ENCODE results near the gene WIZ. TPM values are rescaled to one million over a fixed set of nuclear protein-coding genes. Genes with fewer than 3 reads are reported as not detected.

WIZ gene
- 41.1 TPM for total RNA-seq

DNA sequence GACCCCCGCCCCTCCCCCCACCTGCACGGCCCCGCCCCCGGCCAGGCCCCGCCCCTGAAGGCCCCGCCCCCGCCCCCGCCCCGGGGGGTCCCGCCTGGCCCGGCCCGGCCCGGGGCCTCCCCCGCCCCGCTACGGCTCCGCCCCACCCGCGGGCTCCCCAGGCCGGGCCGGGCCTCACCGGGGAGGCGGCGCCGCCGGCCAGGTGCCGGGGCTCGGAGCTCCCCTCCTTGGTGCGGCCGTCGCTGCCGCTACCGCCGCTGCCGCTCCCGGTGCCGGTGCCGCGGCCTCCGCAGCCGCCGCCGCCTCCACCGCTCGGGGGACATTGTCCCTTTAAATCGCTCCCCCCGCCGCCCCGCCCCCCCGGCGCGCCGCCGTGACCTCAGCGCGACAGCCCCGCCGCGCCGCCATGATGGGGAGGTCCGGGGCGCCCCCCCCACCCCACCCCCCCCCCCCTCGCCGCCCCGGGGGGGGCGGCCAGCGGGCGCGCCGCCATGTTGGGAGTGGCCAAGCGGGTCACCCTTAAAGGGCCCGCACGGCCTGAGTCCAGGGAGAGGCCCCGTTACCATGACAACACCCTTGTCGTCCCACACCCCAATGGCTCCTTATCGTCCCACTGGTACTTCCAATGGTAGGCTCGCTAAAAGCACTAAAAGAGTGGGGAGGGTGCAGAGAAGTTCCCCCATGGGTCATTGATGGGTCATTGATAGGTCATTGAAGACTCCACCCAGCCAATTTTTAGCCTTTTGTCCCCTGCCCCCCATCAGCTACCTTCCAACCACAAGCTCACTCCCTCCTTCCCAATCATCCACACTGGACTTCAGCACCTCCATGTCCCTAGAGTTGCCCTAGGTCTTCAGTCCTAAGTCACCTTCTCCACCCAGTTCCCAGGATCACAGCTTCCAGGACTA is at the start of gene WIZ:
WIZ (minus strand) TSS at position 337 of the 908 bp plus-strand sequence. CDS start 1,649 bp downstream, outside the sequence.

DNA sequence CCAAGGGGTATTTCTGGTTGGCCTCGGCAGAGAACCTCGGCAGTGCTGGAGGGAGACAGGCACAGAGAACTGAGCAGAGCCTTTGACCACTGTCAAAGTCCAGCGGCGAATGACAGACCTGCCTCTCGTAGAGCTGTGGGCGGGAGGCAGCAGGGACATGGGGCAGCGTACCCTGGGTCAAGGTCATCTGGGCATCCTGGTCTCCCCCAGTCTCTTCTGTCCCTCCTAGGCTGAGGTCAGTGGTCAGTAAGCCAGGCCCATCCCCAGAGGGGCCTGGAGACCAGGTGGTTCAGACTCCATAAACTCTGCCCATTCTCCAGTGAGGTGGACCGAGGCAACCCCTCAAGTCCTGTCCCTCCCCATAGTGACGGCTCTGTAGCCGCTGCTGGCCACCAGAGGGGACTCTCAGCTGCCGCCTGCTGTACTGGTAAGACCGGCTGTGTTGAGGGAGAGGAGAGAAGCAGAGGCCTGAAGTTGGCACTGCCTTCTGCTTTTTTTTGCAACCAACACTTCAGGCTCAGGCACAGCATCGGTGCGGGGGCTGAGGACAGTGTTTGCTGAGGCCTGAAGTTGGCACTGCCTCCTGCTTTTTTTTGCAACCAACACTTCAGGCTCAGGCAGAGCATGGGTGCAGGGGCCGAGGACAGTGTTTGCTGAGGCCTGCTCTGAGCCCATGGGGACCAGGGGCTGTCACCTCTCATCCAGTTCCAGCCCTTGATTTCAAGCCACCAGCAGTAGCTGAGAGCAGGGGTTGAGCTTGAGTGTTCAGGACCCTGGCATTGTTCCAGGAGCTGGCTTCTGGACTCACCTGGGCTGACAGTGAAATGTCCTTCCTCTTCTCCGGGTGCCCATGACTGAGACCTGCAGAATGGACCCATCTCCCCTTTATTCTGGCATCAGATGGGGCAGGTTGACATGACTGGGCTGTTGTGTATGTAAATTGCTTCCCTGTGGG is 29.9 kb upstream of the WIZ start, which contains the start of gene PGLYRP2:
PGLYRP2 (minus strand) TSS at position 111 of the 955 bp plus-strand sequence. CDS start 130 bp downstream, outside the sequence.

GRCh38 chr19:15464394-15465385 is 14.9 kb upstream of the WIZ start, which contains the start of gene RASAL3:
TSS of gene RASAL3 (minus strand) at chr19:15464544. CDS start at chr19:15464358, 186 bp downstream.

GRCh38 chr19:15418579-15419412 is 31.0 kb downstream of the WIZ start, which contains the start of gene AKAP8L:
TSS of gene AKAP8L (minus strand) at chr19:15418988. CDS start at chr19:15418923, 65 bp downstream.

DNA sequence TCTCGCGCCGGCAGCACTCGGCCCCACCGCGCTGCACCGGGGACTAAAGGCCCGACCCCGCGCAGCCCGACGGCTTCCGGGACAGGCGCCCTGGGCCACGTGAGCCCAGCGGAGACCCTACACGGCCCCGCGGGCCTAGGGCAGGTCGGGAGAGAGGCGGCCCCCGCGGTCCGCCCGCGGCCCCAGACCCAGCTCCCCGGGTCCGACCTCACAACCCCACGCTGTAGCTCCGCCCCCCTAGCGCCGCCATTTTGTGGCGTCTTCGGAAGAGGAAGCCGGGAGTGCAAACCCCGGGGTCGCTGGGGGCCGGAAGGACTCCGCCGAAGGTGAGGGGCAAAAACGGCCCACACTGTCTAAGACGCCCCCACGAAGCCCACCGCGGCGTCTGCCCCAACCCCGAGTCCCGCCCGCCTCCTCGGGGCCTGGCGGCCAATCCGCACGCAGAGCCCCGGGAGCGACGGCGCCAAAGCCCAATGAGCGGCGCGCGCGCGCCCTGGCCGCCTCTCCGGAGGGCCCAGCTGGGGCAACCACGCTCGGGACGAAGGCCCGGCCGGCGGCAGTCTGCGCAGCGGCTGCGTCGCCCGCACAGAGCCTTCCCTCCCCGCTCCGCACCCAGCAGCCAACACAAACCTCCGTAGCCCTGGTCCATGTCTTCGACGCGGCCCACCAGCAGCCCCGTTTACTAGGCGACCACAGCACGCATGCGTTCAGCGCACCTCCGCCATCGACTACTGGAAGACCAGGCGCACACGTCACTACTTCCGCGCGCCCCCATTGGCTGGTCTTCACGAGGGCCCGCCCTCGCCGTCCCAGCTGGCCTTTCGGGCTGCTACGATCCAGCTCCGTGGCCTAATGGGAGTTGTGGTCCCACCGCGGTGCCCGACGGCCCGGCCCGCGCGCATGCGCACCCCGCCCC is 70.4 kb downstream of the WIZ start, which contains the start of gene AKAP8:
AKAP8 (minus strand) TSS at position 705 of the 916 bp plus-strand sequence; CDS start at position 649, 56 bp downstream.

Small RNA genes lying within 50 kb of the gene (small RNA-seq; reads per million reads assigned to genes)
- not detected for gene MIR1470 (ENCODE audit: low replicate concordance)

Other genes with a start within 250 kb of the WIZ start
- 156 TPM for gene NOTCH3, start 249.0 kb downstream of the WIZ start, total RNA-seq
- 3.0 TPM for gene EPHX3, start 217.5 kb downstream of the WIZ start, total RNA-seq
- gene BRD4, start 117.4 kb downstream of the WIZ start, total RNA-seq = 48.8 TPM
- gene AKAP8, start 70.2 kb downstream of the WIZ start, total RNA-seq = 33.9 TPM
- 114 TPM for gene AKAP8L, start 31.0 kb downstream of the WIZ start, total RNA-seq
- 1.9 TPM for gene RASAL3, start 14.6 kb upstream of the WIZ start, total RNA-seq
- gene PGLYRP2, start 29.5 kb upstream of the WIZ start, total RNA-seq = not detected
- gene CYP4F22, start 58.6 kb upstream of the WIZ start, total RNA-seq = 0.23 TPM
- gene CYP4F8, start 165.3 kb upstream of the WIZ start, total RNA-seq = not detected
- 3.3 TPM for gene CYP4F3, start 190.9 kb upstream of the WIZ start, total RNA-seq
- 4.1 TPM for gene CYP4F12, start 223.1 kb upstream of the WIZ start, total RNA-seq